ENCODE measurements around the gene INHBE.

GRCh38 chr12:57451233-57451778 lies 3.8 kb upstream of the INHBE start:
- TF ChIP-seq CTCF (conservative IDR thresholded peaks at IDR 0.05; ENCODE audit: low read length) (no peak), EZH2phosphoT487 (IDR thresholded peaks at IDR 0.05; ENCODE audit: borderline replicate concordance) (no peak)
